NCI-H1105 (cell line): ENCODE data around the gene BMP7.
"Not testable (repeated sequence)": the region's sequence is repeated elsewhere in the genome, so short reads cannot be mapped to it uniquely, and the experiment has no call there.

Experiments
- DNase-seq: peaks from one replicate; lab custom pipeline; 2025; lab: John Stamatoyannopoulos, UW

The BMP7 gene

GRCh38 chr20:57249073-57249472 lies 17.4 kb downstream of the BMP7 start:
- no peak for DNase-seq

DNA sequence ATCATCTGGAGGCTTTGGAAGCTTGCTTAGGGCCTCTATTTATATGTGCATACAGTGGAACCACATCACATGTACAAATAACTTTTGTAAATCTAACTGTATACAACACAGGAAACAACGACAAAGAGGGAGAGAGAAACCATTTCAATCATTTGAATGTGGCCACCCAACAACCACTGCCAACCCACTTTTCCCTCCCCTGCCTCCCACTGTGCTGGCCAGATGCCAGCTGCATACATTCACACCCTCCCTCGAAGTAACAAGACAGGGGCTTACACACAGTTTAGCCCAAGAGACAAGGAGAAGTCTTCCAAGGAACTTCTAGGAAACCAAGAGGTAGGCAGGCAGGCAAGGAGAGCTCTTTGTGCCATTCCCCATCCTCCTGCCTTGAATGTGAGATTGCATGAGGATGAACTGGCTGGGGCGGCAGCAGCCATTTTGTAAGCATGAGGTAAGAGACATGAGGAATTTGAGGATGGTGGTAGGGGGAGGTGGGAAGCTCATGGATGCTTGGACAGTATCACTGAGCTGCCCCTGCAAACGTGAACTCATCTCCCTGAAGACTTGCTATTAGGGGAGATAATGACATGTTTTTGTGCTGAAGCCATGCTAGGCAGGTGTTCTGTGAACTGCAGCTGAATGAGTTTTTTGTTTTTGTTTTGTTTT lies 18.2 kb downstream of the BMP7 start:
- DNase-seq: no peak

- DNase-seq: no peak
These were observed 19.0 kb downstream of the BMP7 start for GRCh38 chr20:57247292-57247965.

- DNase-seq: peak; percentile 38
These were observed 20.4 kb downstream of the BMP7 start for GRCh38 chr20:57245997-57246396.

- DNase-seq: no peak
These were observed 21.7 kb downstream of the BMP7 start for GRCh38 chr20:57244627-57245214.

GRCh38 chr20:57244221-57244585 lies 22.2 kb downstream of the BMP7 start:
- DNase-seq: no peak

DNA sequence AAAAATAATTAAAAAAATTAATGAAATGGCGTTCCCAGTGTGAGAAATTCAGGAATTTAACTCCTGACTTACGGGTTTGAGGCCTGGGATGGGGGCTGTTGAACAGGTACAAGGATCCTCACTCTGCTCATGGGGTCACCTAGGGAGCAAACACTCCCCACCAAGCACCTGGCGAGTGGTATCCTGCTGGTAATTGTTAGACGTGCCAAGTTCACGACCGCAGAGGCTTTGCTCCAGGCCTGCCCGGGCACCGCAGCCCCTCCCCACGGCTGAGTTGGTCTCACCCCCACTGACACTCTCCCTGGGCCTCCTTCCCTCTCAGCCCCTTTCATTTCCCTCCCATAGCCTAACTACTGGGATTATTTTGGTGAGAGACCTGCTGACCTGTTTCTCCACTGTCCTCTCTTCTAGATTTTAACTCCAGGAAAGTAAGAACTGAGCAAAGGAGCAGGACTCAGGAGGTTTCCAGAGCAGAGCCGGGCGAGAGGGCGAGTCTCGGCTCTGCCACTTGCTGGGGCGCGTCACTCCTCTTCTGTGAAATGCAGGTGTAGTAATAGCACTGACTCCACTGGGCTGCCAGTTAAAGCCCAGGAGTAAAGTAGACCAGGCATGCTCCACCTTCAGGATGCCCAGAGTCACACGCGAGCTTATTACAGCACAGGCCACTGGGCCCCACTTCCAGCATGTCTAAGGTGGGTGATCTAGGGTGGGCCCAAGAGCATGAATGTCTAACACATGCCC lies 22.8 kb downstream of the BMP7 start:
- peak; percentile 77 for DNase-seq

DNA sequence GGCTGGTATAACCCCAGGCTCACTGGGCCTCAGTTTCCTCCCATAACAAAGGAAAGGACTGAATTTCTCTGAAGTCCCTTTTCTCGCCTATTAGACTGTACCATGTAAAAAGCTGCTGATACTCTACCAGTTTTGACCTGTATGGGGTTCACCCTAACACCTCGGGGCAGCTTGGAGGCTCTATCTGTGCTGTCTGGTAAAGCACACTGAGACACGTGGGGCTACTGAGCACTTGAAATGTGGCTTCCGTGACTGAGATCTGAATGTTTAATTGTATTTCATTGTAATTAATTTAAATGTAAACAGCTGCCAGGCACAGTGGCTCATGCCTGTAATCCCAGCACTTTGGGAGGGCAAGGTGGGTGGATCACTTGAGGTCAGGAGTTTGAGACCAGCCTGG lies 24.0 kb downstream of the BMP7 start:
- no peak for DNase-seq

- no peak for DNase-seq
These were observed 25.0 kb downstream of the BMP7 start for GRCh38 chr20:57241363-57241991.

GRCh38 chr20:57240581-57241362 lies 25.7 kb downstream of the BMP7 start:
- DNase-seq: no peak

GRCh38 chr20:57239725-57240124 lies 26.7 kb downstream of the BMP7 start:
- DNase-seq: not testable (repeated sequence)

- DNase-seq: not testable (repeated sequence)
These were observed 27.1 kb downstream of the BMP7 start for GRCh38 chr20:57239324-57239723.

- no peak for DNase-seq
These were observed 28.4 kb downstream of the BMP7 start for GRCh38 chr20:57238089-57238488.

GRCh38 chr20:57237585-57237953 lies 28.9 kb downstream of the BMP7 start:
- no peak for DNase-seq

GRCh38 chr20:57236813-57237584 lies 29.4 kb downstream of the BMP7 start:
- DNase-seq: no peak

GRCh38 chr20:57234556-57235251 lies 31.7 kb downstream of the BMP7 start:
- no peak for DNase-seq

- no peak for DNase-seq
These were observed 34.5 kb downstream of the BMP7 start for GRCh38 chr20:57231951-57232428.

- DNase-seq: no peak
These were observed 35.3 kb downstream of the BMP7 start for GRCh38 chr20:57231161-57231560.

- DNase-seq: no peak
These were observed 36.2 kb downstream of the BMP7 start for GRCh38 chr20:57230247-57230646.

DNA sequence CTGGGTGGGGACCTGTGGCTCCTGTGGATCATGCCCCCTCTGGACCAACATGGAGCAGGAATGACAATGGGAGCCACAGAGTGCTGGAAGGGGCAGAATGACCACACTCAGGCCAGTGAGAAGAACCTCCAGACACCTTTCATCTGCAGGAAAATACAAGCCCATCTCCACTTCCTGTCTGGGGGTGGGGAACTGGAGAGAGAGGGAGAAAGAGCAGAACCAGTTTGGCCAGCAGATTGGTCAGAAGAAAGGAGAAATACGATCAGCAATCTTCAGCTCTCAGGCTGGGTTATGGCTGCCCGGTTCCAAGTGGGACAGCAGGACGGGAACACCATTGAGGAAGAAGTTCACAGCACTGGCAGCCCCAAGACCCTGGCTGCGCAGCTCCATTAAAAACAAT lies 37.0 kb downstream of the BMP7 start:
- no peak for DNase-seq
